Astrocyte (in vitro differentiated cells and primary cell): ENCODE results near the gene CYBRD1.
"Not testable (repeated sequence)": the region's sequence is repeated elsewhere in the genome, so short reads cannot be mapped to it uniquely, and the experiment has no call there.

ENCODE experiments used
- EZH2 ChIP-seq: IDR thresholded peaks from 2 replicates; pipeline ENCODE4 v1.6.1; 2012; ENCODE audit warnings: mild to moderate bottlenecking, low read length, inconsistent platforms; ENCODE audit not compliant: insufficient read depth
- TF ChIP-seq, protein P1 (sequence below): IDR thresholded peaks from 2 replicates; pipeline ENCODE4 v1.5.1; 2011; ENCODE audit warnings: low read depth, mild to moderate bottlenecking, inconsistent platforms, low read length, moderate library complexity; ENCODE audit not compliant: insufficient read depth

GRCh38 chr2:171535528-171535927 is 13.3 kb downstream of the CYBRD1 start:
- TF ChIP-seq, protein P1, sequence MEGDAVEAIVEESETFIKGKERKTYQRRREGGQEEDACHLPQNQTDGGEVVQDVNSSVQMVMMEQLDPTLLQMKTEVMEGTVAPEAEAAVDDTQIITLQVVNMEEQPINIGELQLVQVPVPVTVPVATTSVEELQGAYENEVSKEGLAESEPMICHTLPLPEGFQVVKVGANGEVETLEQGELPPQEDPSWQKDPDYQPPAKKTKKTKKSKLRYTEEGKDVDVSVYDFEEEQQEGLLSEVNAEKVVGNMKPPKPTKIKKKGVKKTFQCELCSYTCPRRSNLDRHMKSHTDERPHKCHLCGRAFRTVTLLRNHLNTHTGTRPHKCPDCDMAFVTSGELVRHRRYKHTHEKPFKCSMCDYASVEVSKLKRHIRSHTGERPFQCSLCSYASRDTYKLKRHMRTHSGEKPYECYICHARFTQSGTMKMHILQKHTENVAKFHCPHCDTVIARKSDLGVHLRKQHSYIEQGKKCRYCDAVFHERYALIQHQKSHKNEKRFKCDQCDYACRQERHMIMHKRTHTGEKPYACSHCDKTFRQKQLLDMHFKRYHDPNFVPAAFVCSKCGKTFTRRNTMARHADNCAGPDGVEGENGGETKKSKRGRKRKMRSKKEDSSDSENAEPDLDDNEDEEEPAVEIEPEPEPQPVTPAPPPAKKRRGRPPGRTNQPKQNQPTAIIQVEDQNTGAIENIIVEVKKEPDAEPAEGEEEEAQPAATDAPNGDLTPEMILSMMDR = not testable (repeated sequence)
- TF ChIP-seq EZH2 = not testable (repeated sequence)
